Stimulated activated CD4-positive, alpha-beta T cell treated with anti-CD3 and anti-CD28 coated beads, Interleukin-12 subunit alpha, Interleukin-12 subunit beta, amount 100 ng/mL, for 48 hours (primary cell): ENCODE results near the gene XDH.

Experiments used
- DNase-seq, 3 donors: peaks; one replicate each; pipeline ENCODE4 v3.0.0-alpha.2; 2020; ENCODE audit warnings: low read depth in 2 of 3, low spot score in 1 of 3

The XDH gene

GRCh38 chr2:31366733-31367132 is 47.8 kb downstream of the XDH start:
- no peak for DNase-seq

- no peak for DNase-seq
Measured at GRCh38 chr2:31365834-31366505, 48.6 kb downstream of the XDH start.

- DNase-seq: no peak
Measured at GRCh38 chr2:31365348-31365747, 49.2 kb downstream of the XDH start.

- no peak for DNase-seq
Measured at GRCh38 chr2:31363956-31364750, 50.4 kb downstream of the XDH start.

- DNase-seq: no peak
Measured at GRCh38 chr2:31362581-31362980, 52.0 kb downstream of the XDH start.

GRCh38 chr2:31359229-31359628 is 55.3 kb downstream of the XDH start:
- DNase-seq: no peak

GRCh38 chr2:31354837-31355236 is 59.7 kb downstream of the XDH start:
- no peak for DNase-seq

GRCh38 chr2:31353179-31353578 is 61.4 kb downstream of the XDH start:
- DNase-seq: no peak

- DNase-seq: no peak
Measured at GRCh38 chr2:31349684-31350083, 64.9 kb downstream of the XDH start.

- DNase-seq: no peak
Measured at GRCh38 chr2:31349160-31349559, 65.4 kb downstream of the XDH start.

- DNase-seq: no peak
Measured at GRCh38 chr2:31348618-31349017, 65.9 kb downstream of the XDH start.

GRCh38 chr2:31347750-31348149 is 66.8 kb downstream of the XDH start:
- DNase-seq: no peak

- no peak for DNase-seq
Measured at GRCh38 chr2:31347319-31347718, 67.2 kb downstream of the XDH start.

GRCh38 chr2:31344447-31344846 is 70.1 kb downstream of the XDH start:
- no peak for DNase-seq

GRCh38 chr2:31341351-31341750 is 73.2 kb downstream of the XDH start:
- no peak for DNase-seq

- DNase-seq: no peak
Measured at GRCh38 chr2:31339696-31340095, 74.8 kb downstream of the XDH start.

- no peak for DNase-seq
Measured at GRCh38 chr2:31337860-31338259, 76.7 kb downstream of the XDH start.

- DNase-seq: no peak
Measured at GRCh38 chr2:31337197-31337596, 77.3 kb downstream of the XDH start.

- no peak for DNase-seq
Measured at GRCh38 chr2:31335921-31336585, 78.5 kb downstream of the XDH start.

GRCh38 chr2:31334311-31335026 is 80.1 kb downstream of the XDH start:
- DNase-seq: no peak

- peak; percentile 65 to 83 (median 67) for DNase-seq
Measured at GRCh38 chr2:31333527-31334183, 80.9 kb downstream of the XDH start.
